K562 (cell line): Measurements from ENCODE around the gene CHRDL2. TPM values are rescaled to one million over a fixed set of nuclear protein-coding genes. Genes with fewer than 3 reads are reported as not detected.
A peak's percentile ranks its signal among the peaks of the same experiment; 100 is the strongest.

Experiments
- CREB3L1 ChIP-seq: fragments of 450-650 bp; IDR thresholded peaks from 2 replicates; pipeline ENCODE4 v1.6.1; 2014; ENCODE audit warnings: low read depth, mild to moderate bottlenecking, moderate library complexity, borderline replicate concordance
- E2F6 ChIP-seq, 2 experiments: IDR thresholded peaks; 2 replicates each; pipeline ENCODE4 v1.6.1; 2011; ENCODE audit warnings: borderline replicate concordance in 1 of 2, control low read depth in 1 of 2, low read depth in 1 of 2, low read length in 1 of 2, mild to moderate bottlenecking in 1 of 2, mixed read lengths in 1 of 2, moderate library complexity in 1 of 2; ENCODE audit not compliant: insufficient read depth in 1 of 2, insufficient read length in 1 of 2, poor library complexity in 1 of 2, severe bottlenecking in 1 of 2; ENCODE audit errors: extremely low read depth in 1 of 2
- MIER1 ChIP-seq: fragments of 450-650 bp; IDR thresholded peaks from 2 replicates; pipeline ENCODE4 v1.6.1; 2016; ENCODE audit warnings: antibody characterized with exemption, mild to moderate bottlenecking, low read depth
- MNT ChIP-seq, 2 experiments: fragments of 450-650 bp; conservative IDR thresholded peaks; 2 replicates each; pipeline ENCODE4 v1.6.1; 2017; ENCODE audit warnings: mild to moderate bottlenecking in 2 of 2, moderate library complexity in 2 of 2
- PTBP1 ChIP-seq: fragments of 200-400 bp; formaldehyde crosslinking; IDR thresholded peaks from 2 replicates; pipeline ENCODE4 v1.6.1; 2017; ENCODE audit warnings: low read depth, low read length
- PTTG1 ChIP-seq: fragments of 450-650 bp; IDR thresholded peaks from 2 replicates; pipeline ENCODE4 v1.6.1; 2016; ENCODE audit warnings: low read depth, mild to moderate bottlenecking, missing genetic modification characterization, missing compliant biosample characterization
- THRB ChIP-seq: fragments of 450-650 bp; formaldehyde crosslinking; conservative IDR thresholded peaks from 2 replicates; pipeline ENCODE4 v1.4.0; 2022; ENCODE audit warnings: mild to moderate bottlenecking, missing genetic modification characterization
- TRIM24 ChIP-seq, 2 experiments: fragments of 450-650 bp; IDR thresholded peaks; 2 replicates each; pipeline ENCODE4 v1.6.1; 2016
- ZBTB43 ChIP-seq: sonication (generic); formaldehyde crosslinking; IDR thresholded peaks from 2 replicates; pipeline ENCODE4 v1.8.0; 2023; ENCODE audit warnings: mild to moderate bottlenecking, missing genetic modification reagents
- ZNF408 ChIP-seq: fragments of 250-450 bp; sonication (Bioruptor Pico); IDR thresholded peaks from 2 replicates; pipeline ENCODE4 v1.4.0; 2020; ENCODE audit warnings: low read depth, mild to moderate bottlenecking, moderate library complexity
- ZNF511 ChIP-seq: sonication (generic); formaldehyde crosslinking; IDR thresholded peaks from 2 replicates; pipeline ENCODE4 v1.8.0; 2022; ENCODE audit warnings: mild to moderate bottlenecking, missing genetic modification reagents
- ZNF592 ChIP-seq: fragments of 450-650 bp; IDR thresholded peaks from 2 replicates; pipeline ENCODE4 v1.6.1; 2017; ENCODE audit warnings: antibody characterized with exemption, mild to moderate bottlenecking
- polyA plus RNA-seq, 8 experiments: library from polyadenylated mRNA; depleted of rRNA in 4 of 8; stranded (reverse) in 5 of 8; unstranded in 3 of 8; fragments of >200 nt; fragmentation: Nextera tagmentation in 2 of 8; fragmentation: Illumina TruSeq in 1 of 8; extraction: Ambion mirVana in 2 of 8; extraction: Trizol in 1 of 8; gene quantifications; 2 replicates each; pipeline versions ENCODE4 v1.2.1 to v1.2.3, GENCODE V29; 2011 to 2014; ENCODE audit warnings: inconsistent platforms in 1 of 8, missing spikeins in 1 of 8
- total RNA-seq, 7 experiments: library from RNA; depleted of rRNA in 6 of 7; stranded (reverse); fragments of >200 nt in 6 of 7; fragmentation: Illumina TruSeq in 2 of 7; extraction: Trizol in 2 of 7; gene quantifications; 2 replicates each; pipeline versions ENCODE4 v1.2.1 to v1.2.3, GENCODE V29; 2011 to 2021; ENCODE audit warnings: low replicate concordance in 1 of 7

Gene CHRDL2
- total and polyA plus RNA-seq, 9 of the 15 experiments (the other 6 are each of a cell fraction or from before 2014, with no cell fraction given): not detected

GRCh38 chr11:74749127-74749964 lies 18.1 kb upstream of the CHRDL2 start (continued):
- TF ChIP-seq ZNF592: peak; percentile 84; the same call in 1 of the 2 replicates
- TF ChIP-seq TRIM24 (IDR thresholded peaks at IDR 0.05): peak in 1 of 2 experiments; percentile 14; a peak in 1 of 4 replicates
- TF ChIP-seq PTBP1: no peak
- 0 out of 2 replicates have a peak, but pooled peaks have one; percentile 34 for TF ChIP-seq THRB (CRISPR knock-in tag)
- TF ChIP-seq ZNF511 (CRISPR knock-in tag): peak; percentile 65
- no peak for TF ChIP-seq PTTG1
- peak; percentile 45 to 65 for TF ChIP-seq MNT (conservative IDR thresholded peaks at IDR 0.05)
- TF ChIP-seq E2F6 (IDR thresholded peaks at IDR 0.05; ENCODE audit: borderline replicate concordance in 1 of 2, extremely low read depth in 1 of 2, insufficient read depth in 1 of 2, insufficient read length in 1 of 2, low read depth in 1 of 2, low read length in 1 of 2, poor library complexity in 1 of 2, severe bottlenecking in 1 of 2): peak; percentile 89 to 99
- no peak for TF ChIP-seq ZNF408 (CRISPR knock-in tag)
- TF ChIP-seq ZBTB43 (CRISPR knock-in tag): peak; percentile 4; the same call in 1 of the 2 replicates
- TF ChIP-seq MIER1: 0 out of 2 replicates have a peak, but pooled peaks have one; percentile 32
- TF ChIP-seq CREB3L1: peak; percentile 42; the same call in 1 of the 2 replicates
